Chondrocyte (in vitro differentiated cells): ENCODE measurements around the gene TXN. TPM values are rescaled to one million over a fixed set of nuclear protein-coding genes. Genes with fewer than 3 reads are reported as not detected.

ENCODE experiments used
- DNase-seq: peaks from one replicate; pipeline ENCODE4 v3.0.0; 2021; ENCODE audit warnings: mixed read lengths, low spot score
- H3K27ac Mint-ChIP-seq: one replicate; pipeline ENCODE4 v1.8.0; 2021; ENCODE audit warnings: mild to moderate bottlenecking, moderate library complexity, mixed read lengths; ENCODE audit not compliant: unreplicated experiment
- H3K27me3 Mint-ChIP-seq: 2 replicates; pipeline ENCODE4 v1.8.0; 2021; ENCODE audit warnings: low read depth, mixed read lengths
- H3K36me3 Mint-ChIP-seq: 2 replicates; pipeline ENCODE4 v1.8.0; 2021; ENCODE audit warnings: low read depth, mixed read lengths
- H3K4me1 Mint-ChIP-seq: 2 replicates; pipeline ENCODE4 v1.8.0; 2021; ENCODE audit warnings: low read depth, mild to moderate bottlenecking, mixed read lengths
- H3K4me3 Mint-ChIP-seq: one replicate; pipeline ENCODE4 v1.8.0; 2021; ENCODE audit warnings: mild to moderate bottlenecking, moderate library complexity, mixed read lengths; ENCODE audit not compliant: unreplicated experiment
- H3K9me3 Mint-ChIP-seq: 2 replicates; pipeline ENCODE4 v1.8.0; 2021; ENCODE audit warnings: low read depth, mixed read lengths
- CTCF ChIP-seq: fragments of 200-600 bp; sonication (generic); IDR thresholded peaks from 2 replicates; pipeline ENCODE4 v1.5.0; 2021; ENCODE audit warnings: antibody characterized with exemption, mild to moderate bottlenecking, moderate library complexity
- total RNA-seq: library from RNA; stranded (reverse); gene quantifications from 3 replicates; pipeline ENCODE4 v1.2.1, GENCODE V29; 2021

Gene TXN
- total RNA-seq, 1 donor from 2014 or later: 188 TPM

GRCh38 chr9:110266795-110267194 lies 10.5 kb upstream of the TXN start:
- DNase-seq: no peak
- Mint-ChIP-seq H3K36me3 (no peaks in the 10 kb centered on the region), H3K9me3 (peaks cover 4% of the 10 kb centered on the region), H3K4me3 (no peak overlapping the region), H3K27ac (no peak overlapping the region), H3K4me1 (no peaks in the 10 kb centered on the region), H3K27me3 (no peaks in the 10 kb centered on the region)
- no peak for TF ChIP-seq CTCF

GRCh38 chr9:110261632-110262031 lies 5.3 kb upstream of the TXN start:
- no peak for TF ChIP-seq CTCF
- H3K27ac Mint-ChIP-seq: no peak overlapping the region
- DNase-seq: no peak
- no peaks in the 10 kb centered on the region for H3K27me3 Mint-ChIP-seq
- peaks cover 17% of the 10 kb centered on the region for H3K4me1 Mint-ChIP-seq
- H3K4me3 Mint-ChIP-seq: no peak overlapping the region
- no peaks in the 10 kb centered on the region for H3K36me3 Mint-ChIP-seq
- H3K9me3 Mint-ChIP-seq: peaks cover 4% of the 10 kb centered on the region

- H3K27ac Mint-ChIP-seq: no peak overlapping the region
- TF ChIP-seq CTCF: no peak
- H3K27me3 Mint-ChIP-seq: no peaks in the 10 kb centered on the region
- H3K36me3 Mint-ChIP-seq: no peaks in the 10 kb centered on the region
- DNase-seq: no peak
- peaks cover 4% of the 10 kb centered on the region for H3K9me3 Mint-ChIP-seq
- H3K4me1 Mint-ChIP-seq: peaks cover 17% of the 10 kb centered on the region
- no peak overlapping the region for H3K4me3 Mint-ChIP-seq
Measured at GRCh38 chr9:110260911-110261310, 4.6 kb upstream of the TXN start.

- no peak overlapping the region for H3K4me3 Mint-ChIP-seq
- H3K4me1 Mint-ChIP-seq: peaks cover 23% of the 10 kb centered on the region
- H3K27ac Mint-ChIP-seq: no peak overlapping the region
- H3K36me3 Mint-ChIP-seq: no peaks in the 10 kb centered on the region
- H3K9me3 Mint-ChIP-seq: peaks cover 3% of the 10 kb centered on the region
- no peak for TF ChIP-seq CTCF
- H3K27me3 Mint-ChIP-seq: no peaks in the 10 kb centered on the region
- no peak for DNase-seq
Measured at GRCh38 chr9:110259566-110259965, 3.3 kb upstream of the TXN start.

GRCh38 chr9:110258690-110259091 lies 2.4 kb upstream of the TXN start:
- DNase-seq: no peak
- H3K27ac Mint-ChIP-seq: no peak overlapping the region
- H3K36me3 Mint-ChIP-seq: no peaks in the 10 kb centered on the region
- no peak for TF ChIP-seq CTCF
- no peaks in the 10 kb centered on the region for H3K27me3 Mint-ChIP-seq
- H3K4me1 Mint-ChIP-seq: peaks cover 32% of the 10 kb centered on the region
- no peak overlapping the region for H3K4me3 Mint-ChIP-seq
- no peaks in the 10 kb centered on the region for H3K9me3 Mint-ChIP-seq
